Iris pigment epithelial cell (primary cell): ENCODE results near the gene CYB5RL.
"Not testable (repeated sequence)": the region's sequence is repeated elsewhere in the genome, so short reads cannot be mapped to it uniquely, and the experiment has no call there.

ENCODE experiments used
- DNase-seq: peaks from one replicate; pipeline ENCODE4 v3.0.0-alpha.2; 2011; ENCODE audit warnings: low read depth

The CYB5RL gene

DNA sequence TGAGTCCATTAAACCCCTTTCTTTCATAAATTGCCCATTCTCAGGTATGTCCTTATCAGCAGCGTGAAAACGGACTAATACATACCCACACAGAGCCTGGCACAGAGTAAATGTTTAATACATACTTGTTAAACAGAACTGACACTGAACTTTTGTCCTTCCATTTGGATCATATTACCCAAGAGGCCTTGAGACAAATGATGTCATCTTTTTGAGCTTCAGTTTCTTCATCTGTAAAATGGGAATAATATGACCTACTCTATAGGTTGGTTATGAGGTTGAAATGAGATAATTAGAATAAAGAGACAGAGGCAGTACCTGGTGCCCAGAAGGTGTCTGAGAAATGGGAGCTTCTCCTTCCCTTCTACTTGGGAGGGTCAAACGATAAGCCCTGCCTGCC, 13.8 kb downstream of the CYB5RL start:
- DNase-seq: no peak

DNA sequence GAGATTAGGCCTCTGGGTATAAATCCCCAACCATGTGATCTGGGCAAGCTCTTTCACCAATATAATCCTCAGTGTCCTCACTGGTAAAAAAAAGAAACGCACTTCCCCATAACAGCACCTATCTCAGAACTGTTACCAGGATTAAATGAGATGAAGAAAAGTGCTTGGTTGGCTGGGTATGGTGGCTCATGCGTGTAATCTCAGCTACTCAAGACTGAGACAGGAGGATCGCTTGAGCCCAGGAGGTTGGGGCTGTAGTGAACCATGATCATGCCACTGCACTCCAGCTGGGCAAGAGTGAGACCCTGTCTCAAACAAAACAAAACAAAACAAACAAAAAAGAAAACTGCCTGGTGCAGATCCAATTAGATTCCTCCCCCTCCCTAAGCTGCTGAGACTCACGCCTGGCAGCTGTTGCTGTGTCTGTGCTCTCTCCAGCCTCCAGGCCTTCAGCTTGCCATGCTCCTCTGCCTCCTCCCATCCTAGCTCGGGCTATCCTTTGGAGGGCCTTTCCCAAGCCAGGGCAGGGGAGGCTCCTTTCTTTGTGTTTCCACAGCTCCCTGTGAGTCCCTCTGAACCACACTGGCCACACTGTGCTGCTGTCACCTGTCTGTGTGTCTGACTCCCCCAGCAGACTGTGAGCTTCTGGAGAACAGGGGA, 19.0 kb downstream of the CYB5RL start:
- DNase-seq: no peak

DNA sequence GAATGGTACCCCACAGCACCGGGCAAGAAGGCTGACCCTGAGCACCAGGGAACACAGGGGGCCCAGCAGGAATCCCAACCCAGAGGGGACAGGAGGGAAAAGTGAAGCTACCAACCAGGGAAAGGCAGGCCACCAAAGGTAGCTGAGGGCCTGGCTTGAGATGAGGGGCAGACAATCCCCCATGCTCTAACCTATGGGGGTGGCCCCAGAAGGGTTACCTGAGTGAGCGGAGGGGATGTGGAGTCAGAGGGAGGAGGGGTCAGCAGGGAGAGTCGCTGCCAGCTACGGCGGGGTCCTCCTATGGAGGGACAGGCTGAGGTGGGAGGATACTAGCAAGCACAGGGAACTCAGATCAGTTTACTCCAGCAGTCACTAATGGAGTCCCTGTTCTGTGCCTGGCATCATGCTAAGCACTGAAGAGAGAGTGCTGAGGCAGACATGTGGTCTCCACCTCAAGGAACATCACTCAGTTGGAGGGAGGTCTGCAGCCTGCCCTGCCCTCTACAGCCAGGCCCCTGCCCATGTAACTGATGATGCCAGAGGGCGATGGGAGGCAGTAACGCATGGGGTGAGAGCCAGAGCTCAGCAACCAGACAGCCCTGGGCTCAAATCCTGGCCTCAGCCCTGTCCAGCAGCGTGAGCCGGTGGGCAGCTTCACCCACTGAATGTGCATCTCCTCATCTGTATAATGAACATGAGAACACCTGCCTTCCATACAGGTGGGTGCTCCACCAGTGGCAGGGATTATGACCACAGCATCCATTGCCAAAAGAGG, 21.3 kb downstream of the CYB5RL start:
- no peak for DNase-seq

DNA sequence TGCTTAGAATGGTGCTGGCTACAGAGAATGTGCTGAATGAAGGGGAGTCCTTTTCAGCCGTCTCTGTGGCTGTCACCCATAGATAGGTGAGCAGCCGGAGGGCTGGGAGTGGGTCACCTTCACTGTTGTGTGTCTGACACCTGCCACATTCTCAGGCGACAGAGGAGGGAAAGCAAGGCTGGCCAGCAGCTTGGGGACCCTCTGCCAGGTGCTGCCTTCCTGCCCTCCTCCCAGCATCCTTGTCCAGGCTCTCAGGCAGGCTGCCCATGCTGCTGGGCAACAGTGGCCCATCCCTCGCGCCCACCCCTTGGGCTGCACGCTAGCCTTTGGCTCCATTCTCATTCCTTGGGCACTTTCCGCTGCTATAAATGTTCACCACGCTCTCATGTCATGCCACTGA, 22.1 kb downstream of the CYB5RL start:
- DNase-seq: no peak

DNA sequence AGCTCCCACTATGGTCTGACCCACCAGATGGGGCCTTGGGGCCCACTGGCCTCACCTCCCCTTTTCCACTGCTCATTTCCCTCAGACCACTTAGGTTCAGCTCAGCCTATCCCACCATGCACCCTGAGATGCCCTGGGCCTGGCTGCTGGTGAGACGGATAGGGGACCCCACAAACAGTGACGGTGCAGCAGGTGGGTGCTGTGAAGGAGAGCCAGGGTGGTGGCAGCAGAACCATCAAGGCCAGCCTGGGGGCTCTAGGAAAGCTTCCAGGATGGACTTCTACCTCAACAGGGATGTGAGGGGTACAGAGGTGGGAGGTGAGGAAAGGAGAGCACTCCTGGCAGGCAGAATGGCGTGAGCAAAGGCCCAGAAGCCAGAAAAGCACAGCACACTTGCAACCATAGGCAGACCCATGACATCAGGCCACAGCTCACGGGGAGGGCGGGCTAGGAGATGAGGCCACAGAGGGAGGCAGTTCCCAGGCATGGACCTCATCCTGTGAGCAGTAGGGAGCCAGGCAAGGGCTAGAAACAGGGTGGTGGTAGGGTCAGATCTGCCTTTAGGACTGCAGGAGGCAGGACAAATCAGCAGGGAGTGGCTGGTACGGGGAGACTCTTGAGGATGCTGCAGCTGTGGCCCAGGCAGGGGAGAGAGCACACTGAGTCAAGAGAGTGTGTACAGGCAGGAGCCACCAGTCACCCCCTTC, 23.1 kb downstream of the CYB5RL start:
- no peak for DNase-seq

DNA sequence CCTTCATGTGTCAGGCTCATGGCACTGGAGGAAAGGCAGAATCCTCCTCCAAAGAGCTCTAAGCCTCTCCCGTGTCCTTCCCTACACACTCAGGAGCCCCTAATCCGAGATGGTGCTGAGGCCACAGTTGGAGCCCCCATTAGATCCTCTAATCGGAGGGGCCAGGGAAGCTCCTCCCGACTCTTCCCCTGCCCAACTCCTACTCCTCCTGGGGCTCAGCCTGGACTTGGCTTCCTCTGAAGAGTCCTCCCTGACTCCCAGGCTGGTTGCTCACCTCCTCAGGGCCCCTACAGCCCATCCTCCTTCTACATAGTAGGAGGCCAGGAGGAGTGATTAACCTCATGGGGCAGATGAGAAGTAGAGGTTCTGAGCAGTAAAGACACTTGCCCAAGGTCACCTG, 25.7 kb downstream of the CYB5RL start:
- DNase-seq: no peak

DNA sequence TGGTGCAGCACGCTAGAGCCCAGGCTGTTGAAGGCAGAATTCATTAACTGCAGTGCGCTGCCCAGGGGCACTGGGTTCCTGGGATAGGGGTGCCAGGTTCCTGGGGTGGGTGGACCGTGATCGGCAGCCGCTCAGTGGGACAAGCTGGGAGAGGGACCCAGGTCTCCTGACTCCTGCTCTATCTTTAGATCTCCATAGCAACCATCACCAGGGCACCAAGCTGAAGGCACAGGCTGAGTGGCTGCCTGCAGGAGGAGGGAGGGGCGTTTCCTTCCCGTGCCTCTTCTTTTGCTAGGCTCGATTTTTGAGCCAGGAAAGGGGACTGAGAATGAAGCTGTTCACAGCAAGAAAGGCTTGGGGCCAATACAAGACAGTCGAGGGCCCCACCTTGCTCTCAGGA, 26.1 kb downstream of the CYB5RL start:
- DNase-seq: no peak

DNA sequence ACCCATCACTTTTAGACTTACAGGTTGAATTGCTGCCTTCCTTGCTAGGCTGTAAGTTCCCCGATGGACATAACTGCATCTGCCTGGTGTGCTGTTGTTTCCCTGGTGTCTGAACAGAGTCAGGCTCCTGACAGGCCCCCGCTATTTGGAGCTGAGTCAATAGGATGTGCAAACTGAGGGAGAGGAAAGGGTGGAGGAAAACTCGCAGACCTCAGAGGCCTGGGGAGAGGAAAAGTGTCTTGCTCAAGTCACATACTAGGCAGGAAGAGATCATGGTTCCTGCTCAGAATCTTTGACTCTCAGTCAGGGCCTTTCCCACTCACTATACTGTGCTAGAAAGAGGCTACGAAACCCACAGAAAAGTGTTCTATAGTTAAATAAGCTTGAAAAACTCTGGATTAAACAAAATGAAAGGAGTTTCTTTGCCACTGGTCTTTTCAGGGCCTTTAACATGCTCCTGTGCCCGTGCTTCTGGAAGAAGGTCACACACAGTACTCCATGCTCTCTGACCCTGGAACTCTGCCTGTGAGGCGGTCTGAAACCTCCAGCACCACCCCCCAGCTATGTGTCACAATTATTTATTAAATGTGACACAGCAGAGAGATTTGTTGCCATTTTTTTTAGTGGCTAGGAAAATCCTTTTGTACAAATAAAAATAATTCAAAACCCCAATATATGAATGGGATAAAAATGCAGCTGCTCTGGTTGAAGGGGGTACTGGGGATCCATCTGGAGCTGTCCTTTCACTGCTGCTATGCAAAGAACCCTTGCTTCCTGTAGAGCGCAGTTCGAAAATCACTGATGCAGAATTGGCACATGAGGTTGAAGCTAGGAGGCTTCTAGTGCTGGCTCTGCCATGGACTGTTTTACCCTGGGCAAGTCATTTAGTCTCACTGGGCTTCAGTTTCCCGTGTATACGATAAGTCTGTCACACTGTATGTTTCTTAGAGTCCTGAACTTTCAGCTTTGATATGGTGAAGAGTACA, 26.9 kb downstream of the CYB5RL start:
- DNase-seq: peak; percentile 27

DNA sequence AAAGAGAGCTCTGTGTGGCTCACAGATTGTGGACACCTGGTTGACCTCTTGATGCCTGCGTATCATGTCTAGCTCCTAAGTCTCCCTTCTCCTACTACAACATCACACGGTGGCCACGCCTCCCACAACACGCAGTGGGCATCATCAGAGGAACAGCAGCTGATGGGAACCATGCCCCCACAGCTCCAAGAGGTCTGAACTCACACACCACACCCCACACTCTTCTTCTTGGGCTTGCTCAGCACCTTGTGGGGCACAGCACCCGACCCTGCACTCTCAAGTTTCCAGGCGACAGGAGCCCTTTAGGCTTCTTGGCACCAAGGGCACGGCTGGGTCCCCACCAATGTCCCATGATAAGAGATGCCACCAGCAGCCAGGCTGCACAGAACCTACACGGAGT, 28.2 kb downstream of the CYB5RL start:
- DNase-seq: no peak

DNA sequence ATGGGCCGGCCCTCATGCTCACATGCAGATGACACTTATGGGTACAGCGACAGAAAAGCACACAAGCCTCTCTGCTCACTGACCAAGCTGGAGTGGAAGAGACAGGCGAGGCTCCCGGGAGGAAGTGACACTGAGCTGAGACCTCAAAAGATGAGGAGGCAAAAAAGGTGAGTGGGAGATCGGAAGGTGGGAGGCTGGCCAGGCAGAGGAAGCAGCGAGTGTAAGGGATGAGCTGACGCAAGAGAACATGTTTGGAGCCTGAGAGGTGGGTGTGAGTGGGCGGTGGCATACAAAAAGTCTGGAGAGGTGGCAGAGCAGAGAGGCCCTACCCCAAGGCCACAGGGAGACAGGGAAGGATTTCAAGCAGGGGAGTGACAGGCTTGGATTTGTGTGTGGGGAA, 28.8 kb downstream of the CYB5RL start:
- no peak for DNase-seq

DNA sequence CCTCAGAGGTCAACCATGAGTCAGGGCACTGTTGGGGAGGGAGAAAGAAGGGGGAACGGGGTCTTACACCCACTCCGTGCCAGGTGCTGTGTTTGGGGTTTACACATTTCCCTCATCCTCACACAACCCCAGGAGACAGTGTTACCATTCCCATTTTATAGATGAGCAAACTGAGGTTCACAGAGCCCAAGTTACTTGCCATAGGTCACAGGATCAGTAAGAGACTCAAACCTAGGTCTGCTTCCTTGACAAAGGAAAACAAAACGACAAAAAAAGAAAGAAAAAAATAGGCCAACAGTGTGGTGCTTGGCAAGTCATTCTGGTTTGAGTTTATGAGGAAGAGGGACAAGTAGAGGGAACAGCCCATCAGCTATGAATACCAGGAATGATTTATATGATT, 30.8 kb downstream of the CYB5RL start:
- no peak for DNase-seq

DNA sequence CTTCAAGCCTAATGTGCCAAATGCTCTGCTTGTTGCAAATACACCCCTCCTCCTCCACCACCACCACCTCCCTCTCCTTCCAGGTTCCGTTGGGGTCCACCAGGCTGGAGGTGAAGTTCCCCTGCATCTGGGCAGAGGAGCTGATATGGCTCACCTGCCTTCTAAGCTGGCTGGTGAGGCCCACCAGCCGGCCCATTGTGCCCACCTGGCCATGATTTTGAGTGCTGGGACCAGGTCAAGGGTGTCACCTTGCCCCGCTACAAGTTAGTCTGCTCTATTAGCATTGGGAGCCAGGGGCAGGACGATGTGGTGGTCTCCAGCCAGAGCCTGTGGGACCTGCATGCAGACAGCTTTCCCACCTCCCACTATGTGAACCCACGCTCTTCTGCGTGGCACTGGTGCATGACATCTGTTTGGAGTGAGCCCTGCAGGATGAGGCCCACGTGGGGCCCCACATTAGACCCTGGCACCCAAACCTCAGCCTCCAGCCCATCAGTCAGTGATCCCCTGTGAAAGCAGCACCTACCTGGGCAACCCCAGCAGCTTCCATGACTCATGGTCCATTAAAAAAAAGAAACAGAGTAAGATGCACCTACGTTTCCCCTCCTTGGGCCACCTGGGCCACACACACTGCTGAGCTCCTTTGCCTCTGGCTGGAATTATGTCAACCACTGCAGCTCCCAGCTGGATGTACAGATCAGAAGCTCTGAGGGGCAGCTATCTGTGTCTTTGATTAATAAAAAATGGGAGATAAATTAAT, 31.4 kb downstream of the CYB5RL start:
- no peak for DNase-seq

DNA sequence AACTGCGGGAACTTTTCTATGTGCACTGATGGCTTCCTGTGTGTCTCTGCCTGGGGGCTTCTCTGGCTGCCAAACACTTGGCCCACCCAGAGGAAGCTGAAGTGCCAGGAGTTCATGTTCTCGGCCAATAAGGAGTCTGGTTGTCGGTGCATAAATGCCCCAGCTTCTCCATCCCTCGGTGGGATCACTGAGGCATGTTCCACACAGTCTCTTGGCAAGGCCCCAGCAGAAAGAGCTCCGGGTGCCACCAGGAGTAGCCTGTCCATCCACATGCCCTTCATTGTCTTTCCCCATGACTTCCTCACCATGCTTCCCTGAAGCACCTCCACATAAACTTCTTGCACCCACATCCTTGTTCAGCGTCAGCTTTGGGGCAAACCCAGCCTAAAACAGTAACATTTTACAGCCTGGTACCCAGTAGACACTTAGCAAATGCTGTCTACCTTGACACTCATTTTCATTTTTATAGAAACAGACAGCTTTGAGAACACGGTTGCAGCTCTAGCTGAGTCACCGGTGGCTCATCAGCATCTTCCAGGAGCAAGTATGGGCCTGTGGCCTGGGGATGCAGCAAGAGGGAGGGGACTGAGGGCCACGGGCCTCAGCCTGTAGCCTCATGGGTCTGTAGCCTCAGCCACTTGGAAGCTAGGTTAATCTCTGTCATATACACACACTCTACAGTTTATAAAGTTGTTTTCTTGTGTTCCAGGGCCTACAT, 32.2 kb downstream of the CYB5RL start:
- peak; percentile 60 for DNase-seq

DNA sequence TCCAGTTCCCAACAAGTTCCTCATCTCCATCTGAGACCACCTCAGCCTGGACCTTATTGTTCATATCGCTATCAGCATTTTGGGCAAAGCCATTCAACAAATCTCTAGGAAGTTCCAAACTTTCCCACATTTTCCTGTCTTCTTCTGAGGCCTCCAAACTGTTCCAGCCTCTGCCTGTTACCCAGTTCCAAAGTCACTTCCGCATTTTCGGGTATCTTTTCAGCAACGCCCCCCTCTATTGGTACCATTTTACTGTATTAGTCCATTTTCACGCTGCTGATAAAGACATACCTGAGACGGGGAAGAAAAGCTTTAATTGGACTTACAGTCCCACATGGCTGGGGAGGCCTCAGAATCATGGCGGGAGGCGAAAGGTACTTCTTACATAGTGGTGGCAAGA, 33.5 kb downstream of the CYB5RL start:
- DNase-seq: not testable (repeated sequence)

DNA sequence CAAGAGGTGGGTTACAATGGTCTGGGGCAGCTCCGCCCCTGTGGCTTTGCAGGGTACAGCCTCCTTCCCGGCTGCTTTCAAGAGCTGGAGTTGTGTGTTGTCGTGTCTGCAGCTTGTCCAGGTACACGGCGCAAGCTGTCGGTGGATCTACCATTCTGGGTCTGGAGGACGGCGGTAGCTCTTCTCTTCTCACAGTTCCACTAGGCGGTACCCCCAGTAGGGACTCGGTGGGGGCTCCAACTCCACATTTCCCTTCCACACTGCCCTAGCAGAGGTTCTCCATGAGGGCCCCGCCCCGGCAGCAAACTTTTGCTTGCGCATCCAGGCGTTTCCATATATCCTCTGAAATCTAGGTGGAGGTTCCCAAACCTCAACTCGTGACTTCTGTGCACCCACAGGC, 34.7 kb downstream of the CYB5RL start:
- no peak for DNase-seq

DNA sequence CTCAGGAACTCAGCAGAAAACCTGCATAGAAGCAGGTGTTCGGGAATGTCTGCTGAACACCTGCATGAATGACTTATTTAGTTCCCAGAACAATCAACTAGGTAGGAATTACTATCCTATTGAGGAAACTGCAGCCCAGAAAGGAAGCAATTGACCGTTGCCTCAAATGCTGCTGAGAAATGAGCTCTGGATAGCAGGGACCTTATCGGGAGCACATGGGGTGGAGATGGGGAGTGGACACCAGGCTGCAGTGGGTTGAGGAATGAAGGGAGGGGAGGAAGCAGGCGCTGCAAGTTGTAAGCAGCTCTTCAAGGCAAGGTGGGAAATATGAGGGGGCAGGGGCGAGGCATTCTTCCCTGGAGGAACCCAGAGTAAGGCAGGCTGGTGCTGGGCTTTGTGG, 36.3 kb downstream of the CYB5RL start:
- DNase-seq: no peak

DNA sequence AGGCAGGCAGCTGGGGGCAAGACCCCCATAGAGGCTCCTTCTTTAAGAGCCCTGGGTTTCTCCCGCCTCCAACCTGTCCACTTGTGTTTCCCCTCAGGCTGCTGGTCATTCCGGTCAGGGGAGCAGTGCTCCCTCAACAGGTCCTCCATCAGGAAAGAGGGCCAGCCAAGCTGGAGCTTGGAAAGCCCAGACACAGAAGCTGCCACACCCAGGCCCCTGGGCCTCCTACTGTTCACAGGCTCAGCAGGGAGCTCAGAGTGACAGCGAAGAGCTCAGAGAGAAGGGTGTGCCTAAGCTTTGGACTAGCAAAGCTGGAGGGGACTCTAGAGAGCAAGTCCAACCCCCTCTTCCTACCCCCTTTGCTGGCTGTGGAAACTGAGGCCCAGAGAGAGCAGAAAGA, 36.8 kb downstream of the CYB5RL start:
- no peak for DNase-seq

DNA sequence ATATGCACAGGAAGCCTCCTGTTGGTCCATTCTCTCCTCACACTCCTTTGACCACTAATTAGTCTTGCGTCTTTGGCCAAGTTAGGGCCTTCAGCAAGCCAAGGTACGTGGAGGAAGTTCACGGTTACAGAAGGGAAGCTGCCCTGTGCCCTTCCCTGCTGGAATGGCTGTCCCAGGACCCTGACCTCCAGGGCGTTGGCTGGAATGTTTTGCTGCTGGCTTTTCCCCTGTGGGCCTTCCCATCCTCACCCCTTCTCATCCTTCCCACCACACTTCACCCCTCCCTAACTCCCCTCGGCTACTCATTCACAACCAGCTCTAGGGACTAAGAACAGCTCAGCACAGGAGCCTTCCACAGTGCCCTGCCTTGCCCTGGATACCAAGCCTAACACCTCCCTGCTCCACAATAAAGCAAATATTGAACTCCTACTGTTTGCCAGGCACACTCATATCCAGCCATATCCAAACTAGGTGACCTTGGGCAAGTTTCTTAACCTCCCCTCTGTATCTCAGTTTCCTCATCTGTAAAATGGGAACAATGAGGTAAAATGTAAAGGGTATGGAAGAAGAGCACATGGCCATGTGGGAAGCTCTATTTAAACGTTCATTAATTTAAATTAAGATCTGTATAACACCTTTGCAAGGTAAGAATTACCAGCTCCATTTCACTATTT, 38.2 kb downstream of the CYB5RL start:
- no peak for DNase-seq

DNA sequence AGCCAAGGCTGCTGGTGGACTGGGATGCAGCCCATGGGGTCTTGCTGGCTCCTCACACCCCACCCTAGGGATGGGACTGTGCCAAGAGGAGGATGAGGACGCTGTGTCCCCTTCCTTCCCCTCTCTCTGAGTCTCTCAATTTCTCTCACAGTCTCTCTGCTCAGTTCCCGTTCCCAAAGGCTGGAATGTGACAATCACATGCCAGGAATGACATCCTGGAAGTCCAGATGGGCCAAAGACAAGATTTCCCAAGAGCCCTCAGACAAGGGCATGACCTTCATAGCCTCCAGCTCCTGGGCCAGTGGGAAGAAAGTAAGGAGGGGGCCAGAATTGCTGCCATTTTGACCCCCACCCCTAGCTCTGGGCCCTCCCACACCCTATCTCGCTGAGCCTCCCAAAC, 39.5 kb downstream of the CYB5RL start:
- no peak for DNase-seq

DNA sequence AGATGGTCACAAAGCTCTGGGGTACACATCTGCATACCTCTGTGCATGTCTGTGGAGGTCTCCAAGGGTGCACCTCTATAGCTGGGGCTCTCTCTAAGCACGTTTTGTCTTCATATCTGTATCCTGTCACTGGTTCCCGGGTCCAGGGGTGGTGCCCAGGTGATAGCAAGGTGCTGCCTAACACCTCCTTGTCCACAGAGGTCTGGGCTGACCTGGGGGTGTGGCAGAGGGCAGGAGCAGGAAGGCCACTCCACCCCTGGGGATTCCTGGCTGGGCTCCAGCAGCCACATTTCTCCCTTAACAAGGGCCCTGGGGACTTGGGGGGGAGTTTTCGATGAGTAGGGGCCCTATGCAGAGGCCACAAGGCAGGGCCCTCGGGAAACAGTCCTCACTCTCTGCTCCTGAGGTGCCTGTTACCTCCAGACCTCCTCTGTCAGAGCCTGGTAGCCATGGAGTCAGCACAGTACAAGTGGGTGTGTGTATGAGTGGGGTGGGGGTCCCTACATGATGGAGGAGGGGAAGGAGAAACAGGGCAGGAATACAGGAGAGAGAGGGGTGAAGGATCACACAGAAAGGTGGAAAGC, 40.0 kb downstream of the CYB5RL start:
- DNase-seq: no peak
